A549 (cell line): ENCODE data around the gene MANEAL.

Experiments used
- EP300 ChIP-seq, 2 experiments: fragments of >200 bp; sonication (Bioruptor Twin); formaldehyde crosslinking; IDR thresholded peaks; 2 replicates in 1 of 2; 3 replicates in 1 of 2; pipeline ENCODE4 v1.6.1; 2016 to 2017
- POLR2AphosphoS2 ChIP-seq: conservative IDR thresholded peaks from 2 replicates; pipeline ENCODE4 v1.6.1; 2012; ENCODE audit warnings: low read length, improper control_type of control experiment, inconsistent platforms
- TF ChIP-seq, protein P1 (sequence below): fragments of >200 bp; sonication (Bioruptor Twin); formaldehyde crosslinking; IDR thresholded peaks from 3 replicates; pipeline ENCODE4 v1.5.1; 2016
- TF ChIP-seq, protein P2 (sequence below): IDR thresholded peaks from 2 replicates; pipeline ENCODE4 v1.6.1; 2012; ENCODE audit warnings: low read depth, borderline replicate concordance

DNA sequence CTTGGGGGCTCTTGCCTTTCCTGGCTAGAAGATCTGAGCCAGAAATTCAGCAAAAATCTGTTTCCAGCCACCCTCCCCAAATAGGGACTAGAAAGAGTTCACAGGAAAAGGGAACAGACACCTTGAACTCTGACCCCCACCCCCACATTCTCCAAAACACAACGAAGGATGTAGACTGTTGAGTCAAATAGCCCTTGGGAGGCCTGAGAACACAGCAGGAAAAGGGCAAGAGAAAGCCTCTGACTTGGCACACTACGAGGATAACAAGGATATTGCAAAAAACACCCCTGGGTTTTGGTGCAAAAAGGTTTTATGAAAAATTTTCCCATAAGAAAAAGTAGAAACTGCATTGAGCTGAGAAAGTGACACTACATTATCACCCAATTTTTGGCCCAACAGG lies 16.3 kb downstream of the MANEAL start:
- TF ChIP-seq POLR2AphosphoS2 (no peak), EP300 (IDR thresholded peaks at IDR 0.05) (no peak)
- TF ChIP-seq, protein P1, sequence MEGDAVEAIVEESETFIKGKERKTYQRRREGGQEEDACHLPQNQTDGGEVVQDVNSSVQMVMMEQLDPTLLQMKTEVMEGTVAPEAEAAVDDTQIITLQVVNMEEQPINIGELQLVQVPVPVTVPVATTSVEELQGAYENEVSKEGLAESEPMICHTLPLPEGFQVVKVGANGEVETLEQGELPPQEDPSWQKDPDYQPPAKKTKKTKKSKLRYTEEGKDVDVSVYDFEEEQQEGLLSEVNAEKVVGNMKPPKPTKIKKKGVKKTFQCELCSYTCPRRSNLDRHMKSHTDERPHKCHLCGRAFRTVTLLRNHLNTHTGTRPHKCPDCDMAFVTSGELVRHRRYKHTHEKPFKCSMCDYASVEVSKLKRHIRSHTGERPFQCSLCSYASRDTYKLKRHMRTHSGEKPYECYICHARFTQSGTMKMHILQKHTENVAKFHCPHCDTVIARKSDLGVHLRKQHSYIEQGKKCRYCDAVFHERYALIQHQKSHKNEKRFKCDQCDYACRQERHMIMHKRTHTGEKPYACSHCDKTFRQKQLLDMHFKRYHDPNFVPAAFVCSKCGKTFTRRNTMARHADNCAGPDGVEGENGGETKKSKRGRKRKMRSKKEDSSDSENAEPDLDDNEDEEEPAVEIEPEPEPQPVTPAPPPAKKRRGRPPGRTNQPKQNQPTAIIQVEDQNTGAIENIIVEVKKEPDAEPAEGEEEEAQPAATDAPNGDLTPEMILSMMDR = no peak
- TF ChIP-seq, protein P2, sequence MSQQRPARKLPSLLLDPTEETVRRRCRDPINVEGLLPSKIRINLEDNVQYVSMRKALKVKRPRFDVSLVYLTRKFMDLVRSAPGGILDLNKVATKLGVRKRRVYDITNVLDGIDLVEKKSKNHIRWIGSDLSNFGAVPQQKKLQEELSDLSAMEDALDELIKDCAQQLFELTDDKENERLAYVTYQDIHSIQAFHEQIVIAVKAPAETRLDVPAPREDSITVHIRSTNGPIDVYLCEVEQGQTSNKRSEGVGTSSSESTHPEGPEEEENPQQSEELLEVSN = no peak
